Measurements from ENCODE around the gene GRK5.
"Not testable (repeated sequence)": the region's sequence is repeated elsewhere in the genome, so short reads cannot be mapped to it uniquely, and the experiment has no call there.

The GRK5 gene

DNA sequence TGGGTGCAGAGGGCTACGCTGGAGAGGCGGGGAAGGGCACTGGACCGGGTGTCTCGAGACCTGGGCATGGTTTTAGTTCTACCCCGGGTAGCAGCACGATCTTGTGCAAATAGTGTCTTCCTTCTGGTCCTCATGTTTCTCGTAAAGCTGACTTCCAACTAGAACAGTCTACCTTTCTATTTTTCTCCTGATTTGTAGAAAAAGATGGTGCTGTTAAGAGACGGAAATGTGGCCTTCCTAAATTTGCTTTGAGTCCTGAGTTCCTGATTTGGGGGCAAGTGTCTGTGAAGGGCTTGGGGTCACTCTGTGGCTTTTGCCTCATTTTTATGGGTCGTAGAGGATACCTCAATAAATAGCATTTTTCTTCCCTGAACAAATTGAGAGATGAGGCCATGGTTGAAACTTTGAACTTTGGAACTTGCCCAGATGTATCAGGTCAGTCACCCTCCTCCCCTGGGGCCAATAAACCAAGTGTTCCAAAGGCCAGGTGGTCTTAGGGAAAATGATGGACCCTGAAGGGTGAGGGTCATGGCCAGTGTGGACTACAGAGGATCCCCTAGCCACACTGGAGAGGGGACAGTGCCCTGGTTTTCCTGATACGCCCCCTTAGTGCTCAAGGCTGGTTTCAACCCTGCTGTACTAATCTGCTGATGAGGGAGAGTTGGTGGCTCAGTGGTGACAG is 45.2 kb downstream of the GRK5 start:
- DNase-seq, result no peak

DNA sequence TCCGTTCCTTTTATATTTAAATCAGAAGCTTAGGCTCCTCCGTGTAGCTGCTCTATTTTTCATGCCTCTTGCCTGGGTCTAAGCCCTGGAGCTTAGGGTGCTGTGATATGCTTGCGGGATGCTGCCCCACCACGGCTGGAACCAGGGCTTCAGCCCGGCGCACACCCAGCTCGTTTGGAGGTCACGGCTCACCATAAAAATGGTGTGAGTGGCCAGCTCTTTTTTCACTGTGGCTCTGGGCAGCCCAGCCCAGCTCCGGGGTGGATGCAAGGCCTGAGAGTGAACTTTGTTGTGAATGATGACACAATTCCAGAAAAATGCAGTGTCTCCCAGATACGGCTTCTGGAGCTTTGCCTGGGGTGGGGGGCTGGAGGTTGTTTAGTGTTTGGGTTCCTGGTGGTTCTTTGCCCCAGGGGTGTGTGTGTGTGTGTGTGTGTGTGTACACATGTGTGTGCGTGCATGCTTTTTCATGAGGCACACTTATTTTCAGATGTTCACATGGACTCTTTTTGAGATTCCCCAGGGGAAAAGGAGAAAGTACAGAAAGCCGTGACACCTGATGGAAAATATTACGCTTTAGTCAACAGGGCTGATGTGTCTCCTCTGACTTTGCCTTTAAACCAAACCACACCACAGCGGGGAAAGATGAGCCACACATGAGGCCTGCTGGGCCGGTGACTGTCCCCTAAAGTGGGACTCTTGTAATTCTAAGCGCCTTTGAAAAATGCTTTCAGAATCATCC is 46.2 kb downstream of the GRK5 start:
- no peak for DNase-seq

DNA sequence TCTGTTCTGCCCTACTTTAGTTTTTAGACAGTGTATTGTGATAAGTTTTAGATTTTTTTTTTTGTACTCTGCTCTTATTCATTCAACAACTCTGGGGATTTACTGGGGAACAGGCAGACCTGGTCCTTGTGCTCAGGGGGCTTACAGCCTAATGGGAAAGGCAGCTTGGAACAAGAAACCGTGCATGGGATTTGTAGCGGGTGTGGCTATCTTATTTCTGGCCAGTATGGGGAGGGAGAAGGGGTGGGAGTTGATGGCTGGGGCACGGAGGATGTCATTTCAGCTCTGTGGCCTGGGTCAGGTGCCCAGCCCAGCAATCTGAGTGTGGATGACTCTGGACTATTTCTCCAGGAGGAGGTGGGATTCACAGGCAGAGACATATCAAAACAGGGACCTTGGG is 47.0 kb downstream of the GRK5 start:
- DNase-seq, result no peak

GRCh38 chr10:119256030-119256429 is 48.7 kb downstream of the GRK5 start:
- no peak for DNase-seq

- DNase-seq, result no peak
Observed at GRCh38 chr10:119256897-119257296, 49.5 kb downstream of the GRK5 start.

DNA sequence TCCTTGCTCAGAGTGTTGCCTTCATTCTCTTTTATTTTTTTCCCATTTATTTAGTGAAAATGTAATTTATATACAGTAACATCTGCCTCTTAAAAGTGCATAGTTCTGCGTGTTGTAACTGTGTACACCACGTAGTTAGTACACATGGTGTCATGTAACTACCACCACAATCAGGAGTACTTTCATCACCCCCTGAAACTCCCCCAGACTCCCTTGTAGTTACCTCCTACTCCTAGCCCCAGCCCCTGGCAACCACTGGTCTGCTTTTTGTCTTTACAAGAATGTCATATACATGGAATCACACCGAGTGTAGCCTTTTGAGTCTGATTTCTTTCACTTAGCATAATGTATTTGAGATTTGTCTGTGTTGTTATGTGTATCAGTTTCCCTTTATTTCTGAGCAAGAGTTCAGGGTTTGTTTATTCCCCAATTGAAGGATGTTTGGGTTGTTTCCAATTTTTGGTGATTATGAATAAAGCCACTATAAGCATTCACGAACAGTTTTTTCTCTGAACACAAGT is 50.6 kb downstream of the GRK5 start:
- DNase-seq, result no peak

DNA sequence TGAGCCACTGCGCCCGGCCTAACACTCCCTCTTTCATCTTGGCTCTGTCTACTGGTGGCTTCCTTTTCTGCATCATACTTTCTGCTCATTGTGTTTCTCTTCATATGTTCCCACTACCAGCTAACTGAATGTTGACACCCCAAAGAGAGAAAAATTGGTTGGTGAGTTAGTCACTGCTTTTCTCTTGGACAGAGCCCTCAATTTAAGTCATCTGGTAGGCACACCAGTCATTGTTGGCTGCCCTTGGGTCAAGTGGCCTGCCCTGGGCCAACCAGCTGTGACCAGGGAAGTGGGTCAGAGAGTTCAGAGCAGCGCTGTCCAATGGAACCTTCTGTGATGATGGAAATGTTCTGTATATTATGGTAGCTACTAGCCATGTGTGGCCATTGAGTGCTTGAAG is 52.0 kb downstream of the GRK5 start:
- no peak for DNase-seq

DNA sequence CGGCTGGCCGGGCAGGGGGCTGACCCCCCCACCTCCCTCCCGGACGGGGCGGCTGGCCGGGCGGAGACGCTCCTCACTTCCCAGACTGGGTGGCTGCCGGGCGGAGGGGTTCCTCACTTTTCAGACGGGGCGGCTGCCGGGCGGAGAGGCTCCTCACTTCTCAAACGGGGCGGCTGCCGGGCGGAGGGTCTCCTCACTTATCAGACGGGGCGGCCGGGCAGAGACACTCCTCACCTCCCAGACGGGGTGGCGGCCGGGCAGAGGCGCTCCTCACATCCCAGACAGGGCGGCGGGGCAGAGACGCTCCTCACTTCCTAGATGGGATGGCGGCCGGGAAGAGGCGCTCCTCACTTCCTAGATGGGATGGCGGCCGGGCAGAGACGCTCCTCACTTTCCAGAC is 53.6 kb downstream of the GRK5 start:
- not testable (repeated sequence) for DNase-seq

- no peak for DNase-seq
Observed at GRCh38 chr10:119263951-119264617, 56.7 kb downstream of the GRK5 start.

DNA sequence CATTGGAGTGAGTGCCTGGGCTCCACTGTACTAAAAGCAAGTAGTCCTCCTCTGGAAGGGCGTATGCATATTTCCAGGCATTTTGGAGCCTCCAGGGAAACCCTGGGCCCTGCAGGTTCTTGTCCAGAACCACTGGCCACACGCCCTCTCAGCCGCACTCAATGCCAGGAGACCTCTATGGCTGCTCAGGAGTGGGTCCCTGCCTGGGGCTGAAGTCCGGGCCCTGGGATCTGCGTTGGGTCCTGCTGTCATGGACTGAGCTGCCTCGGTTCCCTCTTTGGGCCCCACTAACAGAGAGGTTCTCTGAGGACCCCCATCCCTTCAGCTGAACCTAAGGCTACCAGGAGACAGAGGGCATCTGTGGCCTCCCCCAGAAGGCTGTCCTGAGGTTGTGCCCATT is 58.3 kb downstream of the GRK5 start:
- no peak for DNase-seq

- DNase-seq, result no peak
Observed at GRCh38 chr10:119267384-119267783, 60.0 kb downstream of the GRK5 start.

- no peak for DNase-seq
Observed at GRCh38 chr10:119268428-119268827, 61.1 kb downstream of the GRK5 start.

GRCh38 chr10:119268871-119269506 is 61.6 kb downstream of the GRK5 start:
- DNase-seq, result no peak

GRCh38 chr10:119269737-119270136 is 62.4 kb downstream of the GRK5 start:
- DNase-seq, result no peak

GRCh38 chr10:119270762-119271366 is 63.5 kb downstream of the GRK5 start:
- no peak for DNase-seq

DNA sequence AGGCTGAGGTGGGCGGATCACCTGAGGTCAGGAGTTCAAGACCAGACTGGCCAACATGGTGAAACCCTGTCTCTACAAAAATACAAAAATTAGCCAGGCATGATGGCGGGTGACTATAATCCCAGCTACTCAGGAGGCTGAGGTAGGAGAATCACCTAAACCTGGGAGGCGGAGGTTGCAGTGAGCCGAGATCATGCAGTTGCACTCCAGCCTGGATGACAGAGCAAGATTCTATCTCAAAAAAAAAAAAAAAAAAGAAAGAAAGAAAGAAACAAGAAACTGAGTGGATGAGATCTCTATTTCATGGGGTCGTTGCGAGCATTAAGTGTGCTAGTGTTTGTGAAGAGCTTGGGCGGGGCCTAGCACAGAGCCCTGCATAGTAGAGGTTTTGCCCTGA is 65.0 kb downstream of the GRK5 start:
- DNase-seq, result not testable (repeated sequence)

DNA sequence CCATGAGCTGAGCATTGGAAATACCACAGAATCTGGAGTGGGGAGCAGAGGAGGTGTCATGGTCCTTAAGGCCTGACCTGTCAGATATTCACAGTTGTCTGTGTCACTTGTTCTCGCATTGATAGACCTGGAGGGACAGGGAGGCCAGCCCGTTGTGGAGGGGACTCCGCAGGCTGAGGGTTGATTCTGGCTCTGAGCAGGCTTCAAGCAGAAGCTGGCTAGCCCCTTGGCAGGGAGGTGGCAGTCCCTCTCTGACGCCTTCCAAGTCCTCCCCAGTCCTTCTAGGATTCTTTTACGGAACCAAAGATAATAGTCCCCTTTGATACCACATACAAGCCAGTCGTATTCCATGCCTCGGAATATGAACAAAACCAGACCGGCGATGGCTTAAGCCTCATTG is 65.4 kb downstream of the GRK5 start:
- DNase-seq, result no peak

GRCh38 chr10:119273413-119273812 is 66.0 kb downstream of the GRK5 start:
- no peak for DNase-seq

GRCh38 chr10:119274519-119275045 is 67.2 kb downstream of the GRK5 start:
- DNase-seq, result no peak

DNA sequence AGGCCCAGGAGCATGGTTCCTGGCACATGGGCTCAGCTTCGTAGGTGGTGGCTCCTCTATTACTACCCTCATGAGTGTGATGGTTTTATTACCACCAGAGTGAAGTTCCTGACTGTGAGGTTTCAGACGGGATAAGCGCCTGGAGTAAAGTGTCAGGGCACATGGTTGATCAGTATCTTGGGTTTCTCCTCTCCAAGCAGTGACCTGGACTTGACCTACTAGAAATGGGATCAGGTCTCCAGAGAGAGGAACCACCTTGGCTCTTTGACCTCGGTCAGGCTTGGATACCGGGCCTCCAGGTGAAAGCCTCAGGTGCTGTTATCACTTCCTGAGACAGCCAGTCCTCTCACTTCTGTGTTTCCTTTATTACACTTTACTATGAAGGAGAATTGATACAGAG is 67.7 kb downstream of the GRK5 start:
- no peak for DNase-seq

GRCh38 chr10:119276194-119276593 is 68.8 kb downstream of the GRK5 start:
- not testable (repeated sequence) for DNase-seq

DNA sequence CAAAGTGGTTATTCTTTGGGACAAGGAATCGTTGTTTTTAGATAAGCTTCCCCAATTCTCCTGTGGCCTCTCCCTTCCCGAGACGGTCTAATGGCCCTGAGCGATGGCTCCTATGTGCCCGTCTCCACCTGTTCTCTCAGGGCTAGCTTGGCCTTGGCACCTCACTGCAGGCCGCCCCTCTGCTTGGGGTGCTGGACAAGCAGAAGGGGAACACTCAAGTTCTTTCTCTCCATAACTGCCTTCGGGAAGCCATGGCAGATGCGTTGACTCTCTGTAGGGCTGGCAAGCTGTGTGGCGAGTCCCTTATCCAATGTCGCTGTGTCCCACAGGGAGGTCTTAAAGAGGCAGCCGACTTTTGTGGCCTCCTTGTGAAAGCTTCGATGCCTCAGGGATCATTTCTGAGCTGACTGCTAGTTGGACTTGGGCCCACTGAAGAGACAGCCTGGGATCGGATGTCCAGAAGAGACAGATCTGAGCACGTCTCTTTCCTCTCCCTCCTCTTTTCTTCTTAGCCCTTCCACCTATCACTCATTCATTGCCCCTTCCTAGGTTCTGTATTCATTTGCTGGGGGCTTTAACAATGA is 70.8 kb downstream of the GRK5 start:
- no peak for DNase-seq
